ENCODE measurements around the gene VKORC1L1. TPM values are rescaled to one million over a fixed set of nuclear protein-coding genes. Genes with fewer than 3 reads are reported as not detected.

Gene VKORC1L1
- polyA plus RNA-seq, 1 donor from 2014 or later = 18.2 TPM

- TF ChIP-seq EZH2 (IDR thresholded peaks at IDR 0.05; ENCODE audit: borderline replicate concordance, insufficient read depth, low read length, poor library complexity, severe bottlenecking) (no peak), CTCF (IDR thresholded peaks at IDR 0.05; ENCODE audit: poor library complexity, severe bottlenecking) (no peak), SMC3 (conservative IDR thresholded peaks at IDR 0.05; ENCODE audit: poor library complexity) (no peak), RAD21 (conservative IDR thresholded peaks at IDR 0.05) (no peak), TAF1 (IDR thresholded peaks at IDR 0.05; ENCODE audit: low read depth) (no peak), EP300 (conservative IDR thresholded peaks at IDR 0.05; ENCODE audit: poor library complexity, severe bottlenecking) (no peak), REST (IDR thresholded peaks at IDR 0.05; ENCODE audit: borderline replicate concordance) (no peak), POLR2AphosphoS5 (IDR thresholded peaks at IDR 0.05) (no peak), MXI1 (conservative IDR thresholded peaks at IDR 0.05; ENCODE audit: poor library complexity, severe bottlenecking) (no peak)
- Histone ChIP-seq H3K9me2 (ENCODE audit: insufficient read depth, low read length) (no peaks in the 10 kb centered on the region), H3K9ac (ENCODE audit: low read length) (no peak overlapping the region), H4K20me1 (ENCODE audit: insufficient read depth) (no peaks in the 10 kb centered on the region), H3F3A (ENCODE audit: insufficient read depth, low read length, poor library complexity, severe bottlenecking) (no peaks in the 10 kb centered on the region), H2AFZ (ENCODE audit: low read depth, low read length) (no peak overlapping the region), H3K79me2 (replicated peaks; ENCODE audit: insufficient read depth, low read length) (no peaks in the 10 kb centered on the region), H3K4me2 (ENCODE audit: low read length) (no peak overlapping the region), H3K36me3 (ENCODE audit: insufficient read depth, low read length) (no peaks in the 10 kb centered on the region), H3K27me3 (ENCODE audit: insufficient read depth, low read depth, low read length) (no peaks in the 10 kb centered on the region), H3K27ac (ENCODE audit: low read length) (no peak overlapping the region), H3K4me3 (ENCODE audit: low read length) (no peak overlapping the region), H3K9me3 (ENCODE audit: low read length) (no peaks in the 10 kb centered on the region)
Measured at GRCh38 chr7:65967361-65968155, 94.7 kb downstream of the VKORC1L1 start.

GRCh38 chr7:65968256-65969185 lies 95.6 kb downstream of the VKORC1L1 start:
- Histone ChIP-seq H3F3A (ENCODE audit: insufficient read depth, low read length, poor library complexity, severe bottlenecking) (no peaks in the 10 kb centered on the region), H3K36me3 (ENCODE audit: insufficient read depth, low read length) (no peaks in the 10 kb centered on the region), H3K4me2 (ENCODE audit: low read length) (no peak overlapping the region), H4K20me1 (ENCODE audit: insufficient read depth) (no peaks in the 10 kb centered on the region), H3K79me2 (replicated peaks; ENCODE audit: insufficient read depth, low read length) (no peaks in the 10 kb centered on the region), H2AFZ (ENCODE audit: low read depth, low read length) (no peak overlapping the region), H3K9me3 (ENCODE audit: low read length) (no peaks in the 10 kb centered on the region), H3K9me2 (ENCODE audit: insufficient read depth, low read length) (no peaks in the 10 kb centered on the region), H3K27me3 (ENCODE audit: insufficient read depth, low read depth, low read length) (no peaks in the 10 kb centered on the region), H3K27ac (ENCODE audit: low read length) (no peak overlapping the region), H3K9ac (ENCODE audit: low read length) (no peak overlapping the region), H3K4me3 (ENCODE audit: low read length) (no peak overlapping the region)
- TF ChIP-seq TAF1 (IDR thresholded peaks at IDR 0.05; ENCODE audit: low read depth) (no peak), POLR2AphosphoS5 (IDR thresholded peaks at IDR 0.05) (no peak), RAD21 (conservative IDR thresholded peaks at IDR 0.05) (no peak), EZH2 (IDR thresholded peaks at IDR 0.05; ENCODE audit: borderline replicate concordance, insufficient read depth, low read length, poor library complexity, severe bottlenecking) (no peak), SMC3 (conservative IDR thresholded peaks at IDR 0.05; ENCODE audit: poor library complexity) (no peak), REST (IDR thresholded peaks at IDR 0.05; ENCODE audit: borderline replicate concordance) (no peak), EP300 (conservative IDR thresholded peaks at IDR 0.05; ENCODE audit: poor library complexity, severe bottlenecking) (no peak), MXI1 (conservative IDR thresholded peaks at IDR 0.05; ENCODE audit: poor library complexity, severe bottlenecking) (no peak), CTCF (IDR thresholded peaks at IDR 0.05; ENCODE audit: poor library complexity, severe bottlenecking) (no peak)

Data from neural cell (in vitro differentiated cells).